Kidney epithelial cell (primary cell): ENCODE results near the gene SAMSN1. TPM values are rescaled to one million over a fixed set of nuclear protein-coding genes. Genes with fewer than 3 reads are reported as not detected.

ENCODE experiments used
- DNase-seq: peaks from one replicate; pipeline ENCODE4 v3.0.0-alpha.2; 2010; ENCODE audit warnings: low read depth
- H3K27me3 ChIP-seq: 2 replicates; pipeline ENCODE4 v1.6.0; 2011; ENCODE audit warnings: low read length; ENCODE audit not compliant: control insufficient read depth, insufficient read depth
- H3K36me3 ChIP-seq: 2 replicates; pipeline ENCODE4 v1.5.1; 2011; ENCODE audit warnings: low read length; ENCODE audit not compliant: control insufficient read depth, insufficient read depth
- H3K4me3 ChIP-seq: 2 replicates; pipeline ENCODE4 v1.5.1; 2011; ENCODE audit warnings: low read depth, mild to moderate bottlenecking, control low read depth, low read length
- CTCF ChIP-seq: IDR thresholded peaks from 2 replicates; pipeline ENCODE4 v1.5.1; 2011; ENCODE audit warnings: mild to moderate bottlenecking, moderate library complexity, low read length, control low read depth, inconsistent platforms; ENCODE audit not compliant: insufficient read depth, poor library complexity, severe bottlenecking
- total RNA-seq: library from RNA; depleted of rRNA; stranded (reverse); fragments of >200 nt; gene quantifications from 2 replicates; pipeline ENCODE4 v1.2.3, GENCODE V29; 2015

SAMSN1 gene
- total RNA-seq, 1 donor from 2014 or later = 0.04 TPM

- Histone ChIP-seq H3K36me3 (no peaks in the 10 kb centered on the region), H3K4me3 (no peak overlapping the region)
These were observed 14.0 kb upstream of the SAMSN1 start for GRCh38 chr21:14560139-14560538.

GRCh38 chr21:14559102-14559501 lies 13.0 kb upstream of the SAMSN1 start:
- H3K27me3 ChIP-seq = no peaks in the 10 kb centered on the region
- H3K4me3 ChIP-seq = no peak overlapping the region
- DNase-seq = no peak
- H3K36me3 ChIP-seq = no peaks in the 10 kb centered on the region
- TF ChIP-seq CTCF = no peak

More at GRCh38 chr21:14560139-14560538, 14.0 kb upstream of the SAMSN1 start:
- H3K27me3 ChIP-seq = no peaks in the 10 kb centered on the region
- no peak for TF ChIP-seq CTCF
- DNase-seq = no peak

GRCh38 chr21:14557413-14557812 lies 11.3 kb upstream of the SAMSN1 start:
- no peak for DNase-seq
- H3K27me3 ChIP-seq = no peaks in the 10 kb centered on the region
- no peaks in the 10 kb centered on the region for H3K36me3 ChIP-seq
- no peak overlapping the region for H3K4me3 ChIP-seq
- no peak for TF ChIP-seq CTCF

GRCh38 chr21:14554948-14555347 lies 8.8 kb upstream of the SAMSN1 start:
- Histone ChIP-seq H3K4me3 (no peak overlapping the region), H3K27me3 (no peaks in the 10 kb centered on the region), H3K36me3 (no peaks in the 10 kb centered on the region)
- TF ChIP-seq CTCF = no peak
- DNase-seq = no peak

GRCh38 chr21:14553422-14553821 lies 7.3 kb upstream of the SAMSN1 start:
- Histone ChIP-seq H3K4me3 (no peak overlapping the region), H3K36me3 (no peaks in the 10 kb centered on the region), H3K27me3 (no peaks in the 10 kb centered on the region)
- DNase-seq = no peak
- no peak for TF ChIP-seq CTCF

- DNase-seq = no peak
- H3K36me3 ChIP-seq = no peaks in the 10 kb centered on the region
- no peak for TF ChIP-seq CTCF
- H3K27me3 ChIP-seq = no peaks in the 10 kb centered on the region
- no peak overlapping the region for H3K4me3 ChIP-seq
These were observed 5.6 kb upstream of the SAMSN1 start for GRCh38 chr21:14551741-14552140.
